Smooth muscle cell (in vitro differentiated cells): ENCODE data around the gene PTPN6. TPM values are rescaled to one million over a fixed set of nuclear protein-coding genes. Genes with fewer than 3 reads are reported as not detected.

Experiments used
- DNase-seq: peaks from one replicate; lab custom pipeline; 2025; ENCODE audit not compliant: unreplicated experiment; lab: John Stamatoyannopoulos, UW
- H2AFZ ChIP-seq: fragments of 200-600 bp; sonication (generic); 2 replicates; pipeline ENCODE4 v1.6.0; 2016; ENCODE audit warnings: antibody characterized with exemption, low read depth, mild to moderate bottlenecking
- H3F3A ChIP-seq: fragments of 200-600 bp; sonication (generic); 2 replicates; pipeline ENCODE4 v1.6.0; 2017; ENCODE audit warnings: antibody characterized with exemption, low read depth
- H3K27ac ChIP-seq: fragments of 200-600 bp; sonication (generic); 2 replicates; pipeline ENCODE4 v1.5.1; 2016; ENCODE audit warnings: low read depth, mild to moderate bottlenecking
- H3K27me3 ChIP-seq: fragments of 200-600 bp; sonication (generic); 2 replicates; pipeline ENCODE4 v1.6.1; 2016; ENCODE audit warnings: low read depth, mild to moderate bottlenecking
- H3K36me3 ChIP-seq: fragments of 200-600 bp; sonication (generic); 2 replicates; pipeline ENCODE4 v1.5.1; 2016; ENCODE audit warnings: low read depth
- H3K4me1 ChIP-seq: fragments of 200-600 bp; sonication (generic); 2 replicates; pipeline ENCODE4 v1.5.1; 2016; ENCODE audit warnings: low read depth
- H3K4me2 ChIP-seq: fragments of 200-600 bp; sonication (generic); 2 replicates; pipeline ENCODE4 v1.6.0; 2016; ENCODE audit warnings: mild to moderate bottlenecking
- H3K4me3 ChIP-seq: fragments of 200-600 bp; sonication (generic); 2 replicates; pipeline ENCODE4 v1.5.1; 2016; ENCODE audit warnings: mild to moderate bottlenecking
- H3K79me2 ChIP-seq: fragments of 200-600 bp; sonication (generic); 2 replicates; pipeline ENCODE4 v1.6.0; 2016; ENCODE audit warnings: low read depth, mild to moderate bottlenecking
- H3K9ac ChIP-seq: fragments of 200-600 bp; sonication (generic); 2 replicates; pipeline ENCODE4 v1.6.0; 2016; ENCODE audit warnings: low read depth
- H3K9me3 ChIP-seq: fragments of 200-600 bp; sonication (generic); replicated peaks from 2 replicates; pipeline ENCODE4 v1.5.1; 2016; ENCODE audit warnings: low read depth
- H4K20me1 ChIP-seq: fragments of 200-600 bp; sonication (generic); 2 replicates; pipeline ENCODE4 v1.6.0; 2016; ENCODE audit warnings: low read depth
- CTCF ChIP-seq: fragments of 200-600 bp; sonication (generic); IDR thresholded peaks from 2 replicates; pipeline ENCODE4 v1.5.1; 2017; ENCODE audit warnings: borderline replicate concordance, mild to moderate bottlenecking, antibody characterized with exemption; ENCODE audit not compliant: insufficient read depth, poor library complexity, severe bottlenecking
- WGBS: methylation state at CpG from one replicate; pipeline ENCODE4 v1.1.7; 2016; ENCODE audit warnings: low lambda C conversion rate; 5-methylcytosine and 5-hydroxymethylcytosine counted together
- polyA plus RNA-seq: library from polyadenylated mRNA; unstranded; fragments of >200 nt; fragmentation: Nextera tagmentation; extraction: Ambion mirVana; gene quantifications from 2 replicates; pipeline ENCODE4 v1.2.1, GENCODE V29; 2016
- total RNA-seq: library from RNA; depleted of rRNA; stranded (reverse); fragments of >200 nt; gene quantifications from 2 replicates; pipeline ENCODE4 v1.2.3, GENCODE V29; 2014

The PTPN6 gene
- total and polyA plus RNA-seq, 2 experiments from 2014 or later, result 2.8 to 4.3 TPM

GRCh38 chr12:6923003-6923732 lies 28.0 kb upstream of the PTPN6 start:
- no peak overlapping the region for H2AFZ ChIP-seq
- peaks cover 12% of the 10 kb centered on the region for H3K79me2 ChIP-seq
- peaks cover 9% of the 10 kb centered on the region for H4K20me1 ChIP-seq
- no peak overlapping the region for H3K4me2 ChIP-seq
- H3K4me3 ChIP-seq, result no peak overlapping the region
- H3K9me3 ChIP-seq, result no peaks in the 10 kb centered on the region
- H3K9ac ChIP-seq, result no peak overlapping the region
- peaks cover 16% of the 10 kb centered on the region for H3F3A ChIP-seq
- H3K27ac ChIP-seq, result no peak overlapping the region
- no peak for TF ChIP-seq CTCF
- H3K27me3 ChIP-seq, result no peaks in the 10 kb centered on the region
- H3K36me3 ChIP-seq, result no peaks in the 10 kb centered on the region
- no peak for DNase-seq
- peaks cover 29% of the 10 kb centered on the region for H3K4me1 ChIP-seq
- 94% methylated on average over 10 of the region's 10 CpGs for WGBS

GRCh38 chr12:6923851-6924250 lies 27.3 kb upstream of the PTPN6 start:
- Histone ChIP-seq H3F3A (peaks cover 16% of the 10 kb centered on the region), H3K4me3 (no peak overlapping the region), H3K4me2 (no peak overlapping the region), H3K79me2 (peaks cover 19% of the 10 kb centered on the region), H3K27ac (no peak overlapping the region), H3K27me3 (no peaks in the 10 kb centered on the region), H4K20me1 (peaks cover 10% of the 10 kb centered on the region), H3K9ac (no peak overlapping the region), H3K4me1 (peaks cover 29% of the 10 kb centered on the region), H3K9me3 (no peaks in the 10 kb centered on the region), H3K36me3 (no peaks in the 10 kb centered on the region), H2AFZ (no peak overlapping the region)
- 87% methylated on average over 6 of the region's 6 CpGs for WGBS
- DNase-seq, result no peak
- TF ChIP-seq CTCF, result no peak

- no peaks in the 10 kb centered on the region for H3K36me3 ChIP-seq
- peak overlapping the region; percentile 77 for H3K27ac ChIP-seq
- H3K27me3 ChIP-seq, result no peaks in the 10 kb centered on the region
- no peak overlapping the region for H3K4me3 ChIP-seq
- TF ChIP-seq CTCF, result no peak
- H3K79me2 ChIP-seq, result peaks cover 32% of the 10 kb centered on the region
- peaks cover 15% of the 10 kb centered on the region for H4K20me1 ChIP-seq
- no peaks in the 10 kb centered on the region for H3K9me3 ChIP-seq
- no peak overlapping the region for H2AFZ ChIP-seq
- 20% methylated on average over 1 of the region's 1 CpG for WGBS
- no peak overlapping the region for H3K9ac ChIP-seq
- peak overlapping the region; percentile 63 for H3K4me2 ChIP-seq
- H3F3A ChIP-seq, result peaks cover 16% of the 10 kb centered on the region
- peaks cover 40% of the 10 kb centered on the region for H3K4me1 ChIP-seq
- DNase-seq, result no peak
Measured at GRCh38 chr12:6925239-6925539, 26.0 kb upstream of the PTPN6 start.

GRCh38 chr12:6925540-6926279 lies 25.4 kb upstream of the PTPN6 start:
- TF ChIP-seq CTCF, result no peak

More at GRCh38 chr12:6925540-6926279, 25.4 kb upstream of the PTPN6 start:
- no peaks in the 10 kb centered on the region for H3K9me3 ChIP-seq
- no peaks in the 10 kb centered on the region for H3K36me3 ChIP-seq
- 2% methylated on average over 8 of the region's 8 CpGs for WGBS
- peaks cover 42% of the 10 kb centered on the region for H3K4me1 ChIP-seq
- H3K4me2 ChIP-seq, result peak overlapping the region; percentile 85
- H3K4me3 ChIP-seq, result peak overlapping the region; percentile 98
- H4K20me1 ChIP-seq, result peaks cover 20% of the 10 kb centered on the region
- no peak overlapping the region for H3K9ac ChIP-seq
- peaks cover 17% of the 10 kb centered on the region for H3F3A ChIP-seq
- H3K79me2 ChIP-seq, result peaks cover 37% of the 10 kb centered on the region
- H3K27me3 ChIP-seq, result no peaks in the 10 kb centered on the region
- H2AFZ ChIP-seq, result peak overlapping the region; percentile 8
- peak overlapping the region; percentile 77 for H3K27ac ChIP-seq
- no peak for DNase-seq
